Gastroesophageal sphincter (tissue), 3 donors: Measurements from ENCODE around the gene LEO1.

Source experiments
- EP300 ChIP-seq: sonication (generic); formaldehyde crosslinking; IDR thresholded peaks from one replicate; pipeline ENCODE4 v1.6.1; 2017; ENCODE audit warnings: antibody characterized with exemption, mild to moderate bottlenecking
- POLR2AphosphoS5 ChIP-seq: sonication (generic); formaldehyde crosslinking; IDR thresholded peaks from one replicate; pipeline ENCODE4 v1.6.1; 2017; ENCODE audit warnings: antibody characterized with exemption
- TF ChIP-seq, protein P1 (sequence below), 4 experiments: fragments of 200-600 bp in 2 of 4; fragments of 450-650 bp in 2 of 4; sonication (generic) in 1 of 4; IDR thresholded peaks; one replicate each; pipeline ENCODE4 v1.5.1; 2017 to 2019; ENCODE audit warnings: antibody characterized with exemption in 4 of 4, mild to moderate bottlenecking in 2 of 4, moderate library complexity in 2 of 4

DNA sequence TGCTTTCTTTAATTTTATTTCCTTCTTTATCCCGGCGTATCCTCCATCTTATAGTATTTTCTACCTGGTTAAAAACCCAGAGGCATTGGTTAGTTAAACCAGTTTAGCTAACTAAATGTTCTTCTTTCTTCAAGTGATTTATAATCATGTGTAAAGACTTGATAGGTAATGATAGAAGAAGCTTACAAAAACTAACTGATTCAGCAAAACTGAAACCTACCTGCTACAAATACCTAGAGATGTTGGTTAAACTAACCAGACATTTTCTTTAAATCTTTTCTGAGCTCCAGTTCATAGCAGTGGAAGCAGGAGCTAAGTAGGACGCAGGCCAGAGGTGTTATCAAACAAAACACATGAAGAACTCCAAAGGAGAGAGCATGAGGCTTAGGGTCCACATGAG lies 44.8 kb downstream of the LEO1 start:
- TF ChIP-seq POLR2AphosphoS5 = no peak
- TF ChIP-seq, protein P1, sequence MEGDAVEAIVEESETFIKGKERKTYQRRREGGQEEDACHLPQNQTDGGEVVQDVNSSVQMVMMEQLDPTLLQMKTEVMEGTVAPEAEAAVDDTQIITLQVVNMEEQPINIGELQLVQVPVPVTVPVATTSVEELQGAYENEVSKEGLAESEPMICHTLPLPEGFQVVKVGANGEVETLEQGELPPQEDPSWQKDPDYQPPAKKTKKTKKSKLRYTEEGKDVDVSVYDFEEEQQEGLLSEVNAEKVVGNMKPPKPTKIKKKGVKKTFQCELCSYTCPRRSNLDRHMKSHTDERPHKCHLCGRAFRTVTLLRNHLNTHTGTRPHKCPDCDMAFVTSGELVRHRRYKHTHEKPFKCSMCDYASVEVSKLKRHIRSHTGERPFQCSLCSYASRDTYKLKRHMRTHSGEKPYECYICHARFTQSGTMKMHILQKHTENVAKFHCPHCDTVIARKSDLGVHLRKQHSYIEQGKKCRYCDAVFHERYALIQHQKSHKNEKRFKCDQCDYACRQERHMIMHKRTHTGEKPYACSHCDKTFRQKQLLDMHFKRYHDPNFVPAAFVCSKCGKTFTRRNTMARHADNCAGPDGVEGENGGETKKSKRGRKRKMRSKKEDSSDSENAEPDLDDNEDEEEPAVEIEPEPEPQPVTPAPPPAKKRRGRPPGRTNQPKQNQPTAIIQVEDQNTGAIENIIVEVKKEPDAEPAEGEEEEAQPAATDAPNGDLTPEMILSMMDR (IDR thresholded peaks at IDR 0.05) = no peak
- TF ChIP-seq EP300 = no peak
